A549 (cell line): Measurements from ENCODE around the gene TUBB1.

Experiments
- BCL3 ChIP-seq: fragments of >200 bp; sonication (Bioruptor Twin); formaldehyde crosslinking; IDR thresholded peaks from 3 replicates; pipeline ENCODE4 v1.6.1; 2016
- CEBPB ChIP-seq, 2 experiments: fragments of >200 bp in 1 of 2; sonication (Bioruptor Twin) in 1 of 2; formaldehyde crosslinking in 1 of 2; IDR thresholded peaks; 2 replicates each; pipeline ENCODE4 v1.6.1; 2012 to 2016
- EP300 ChIP-seq, 2 experiments: fragments of >200 bp; sonication (Bioruptor Twin); formaldehyde crosslinking; IDR thresholded peaks; 2 replicates in 1 of 2; 3 replicates in 1 of 2; pipeline ENCODE4 v1.6.1; 2016 to 2017
- ESRRA ChIP-seq: fragments of 150-350 bp; IDR thresholded peaks from 2 replicates; pipeline ENCODE4 v1.6.1; 2014; ENCODE audit warnings: mild to moderate bottlenecking, low read length, borderline replicate concordance
- MAFK ChIP-seq: fragments of 450-650 bp; IDR thresholded peaks from 2 replicates; pipeline ENCODE4 v1.6.1; 2014; ENCODE audit not compliant: partially characterized antibody
- MAX ChIP-seq: IDR thresholded peaks from 2 replicates; pipeline ENCODE4 v1.6.1; 2012
- POLR2A ChIP-seq: IDR thresholded peaks from 2 replicates; pipeline ENCODE4 v1.6.1; 2012; ENCODE audit warnings: mild to moderate bottlenecking, low read length
- POLR2AphosphoS2 ChIP-seq: conservative IDR thresholded peaks from 2 replicates; pipeline ENCODE4 v1.6.1; 2012; ENCODE audit warnings: low read length, improper control_type of control experiment, inconsistent platforms
- RAD21 ChIP-seq, 2 experiments: fragments of >200 bp in 1 of 2; sonication (Bioruptor Twin) in 1 of 2; formaldehyde crosslinking in 1 of 2; IDR thresholded peaks in 1 of 2; conservative IDR thresholded peaks in 1 of 2; 2 replicates in 1 of 2; 3 replicates in 1 of 2; pipeline ENCODE4 v1.6.1; 2012 to 2018; ENCODE audit warnings: inconsistent platforms in 1 of 2
- SMC3 ChIP-seq: fragments of >200 bp; sonication (Bioruptor Twin); formaldehyde crosslinking; IDR thresholded peaks from 3 replicates; pipeline ENCODE4 v1.6.1; 2018; ENCODE audit warnings: inconsistent platforms
- SREBF2 ChIP-seq: fragments of 450-650 bp; IDR thresholded peaks from 2 replicates; pipeline ENCODE4 v1.6.1; 2014; ENCODE audit warnings: mild to moderate bottlenecking, moderate library complexity
- ZFP36 ChIP-seq: fragments of 450-650 bp; IDR thresholded peaks from 2 replicates; pipeline ENCODE4 v1.6.1; 2014; ENCODE audit warnings: borderline replicate concordance; ENCODE audit not compliant: partially characterized antibody
- TF ChIP-seq, protein P1 (sequence below): fragments of >200 bp; sonication (Bioruptor Twin); formaldehyde crosslinking; IDR thresholded peaks from 3 replicates; pipeline ENCODE4 v1.5.1; 2016
- TF ChIP-seq, protein P2 (sequence below): fragments of 200-600 bp; sonication (generic); IDR thresholded peaks from 2 replicates; pipeline ENCODE4 v1.6.1; 2016; ENCODE audit warnings: antibody characterized with exemption, mild to moderate bottlenecking, moderate library complexity

GRCh38 chr20:59017493-59018231 lies 1.6 kb upstream of the TUBB1 start:
- TF ChIP-seq, protein P1, sequence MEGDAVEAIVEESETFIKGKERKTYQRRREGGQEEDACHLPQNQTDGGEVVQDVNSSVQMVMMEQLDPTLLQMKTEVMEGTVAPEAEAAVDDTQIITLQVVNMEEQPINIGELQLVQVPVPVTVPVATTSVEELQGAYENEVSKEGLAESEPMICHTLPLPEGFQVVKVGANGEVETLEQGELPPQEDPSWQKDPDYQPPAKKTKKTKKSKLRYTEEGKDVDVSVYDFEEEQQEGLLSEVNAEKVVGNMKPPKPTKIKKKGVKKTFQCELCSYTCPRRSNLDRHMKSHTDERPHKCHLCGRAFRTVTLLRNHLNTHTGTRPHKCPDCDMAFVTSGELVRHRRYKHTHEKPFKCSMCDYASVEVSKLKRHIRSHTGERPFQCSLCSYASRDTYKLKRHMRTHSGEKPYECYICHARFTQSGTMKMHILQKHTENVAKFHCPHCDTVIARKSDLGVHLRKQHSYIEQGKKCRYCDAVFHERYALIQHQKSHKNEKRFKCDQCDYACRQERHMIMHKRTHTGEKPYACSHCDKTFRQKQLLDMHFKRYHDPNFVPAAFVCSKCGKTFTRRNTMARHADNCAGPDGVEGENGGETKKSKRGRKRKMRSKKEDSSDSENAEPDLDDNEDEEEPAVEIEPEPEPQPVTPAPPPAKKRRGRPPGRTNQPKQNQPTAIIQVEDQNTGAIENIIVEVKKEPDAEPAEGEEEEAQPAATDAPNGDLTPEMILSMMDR: no peak
- no peak for TF ChIP-seq RAD21 (conservative IDR thresholded peaks at IDR 0.05 in 1 of 2, IDR thresholded peaks at IDR 0.05 in 1 of 2)
- TF ChIP-seq ESRRA: no peak
- no peak for TF ChIP-seq MAX
- TF ChIP-seq POLR2A: no peak
- no peak for TF ChIP-seq EP300 (IDR thresholded peaks at IDR 0.05)
- TF ChIP-seq, protein P2, sequence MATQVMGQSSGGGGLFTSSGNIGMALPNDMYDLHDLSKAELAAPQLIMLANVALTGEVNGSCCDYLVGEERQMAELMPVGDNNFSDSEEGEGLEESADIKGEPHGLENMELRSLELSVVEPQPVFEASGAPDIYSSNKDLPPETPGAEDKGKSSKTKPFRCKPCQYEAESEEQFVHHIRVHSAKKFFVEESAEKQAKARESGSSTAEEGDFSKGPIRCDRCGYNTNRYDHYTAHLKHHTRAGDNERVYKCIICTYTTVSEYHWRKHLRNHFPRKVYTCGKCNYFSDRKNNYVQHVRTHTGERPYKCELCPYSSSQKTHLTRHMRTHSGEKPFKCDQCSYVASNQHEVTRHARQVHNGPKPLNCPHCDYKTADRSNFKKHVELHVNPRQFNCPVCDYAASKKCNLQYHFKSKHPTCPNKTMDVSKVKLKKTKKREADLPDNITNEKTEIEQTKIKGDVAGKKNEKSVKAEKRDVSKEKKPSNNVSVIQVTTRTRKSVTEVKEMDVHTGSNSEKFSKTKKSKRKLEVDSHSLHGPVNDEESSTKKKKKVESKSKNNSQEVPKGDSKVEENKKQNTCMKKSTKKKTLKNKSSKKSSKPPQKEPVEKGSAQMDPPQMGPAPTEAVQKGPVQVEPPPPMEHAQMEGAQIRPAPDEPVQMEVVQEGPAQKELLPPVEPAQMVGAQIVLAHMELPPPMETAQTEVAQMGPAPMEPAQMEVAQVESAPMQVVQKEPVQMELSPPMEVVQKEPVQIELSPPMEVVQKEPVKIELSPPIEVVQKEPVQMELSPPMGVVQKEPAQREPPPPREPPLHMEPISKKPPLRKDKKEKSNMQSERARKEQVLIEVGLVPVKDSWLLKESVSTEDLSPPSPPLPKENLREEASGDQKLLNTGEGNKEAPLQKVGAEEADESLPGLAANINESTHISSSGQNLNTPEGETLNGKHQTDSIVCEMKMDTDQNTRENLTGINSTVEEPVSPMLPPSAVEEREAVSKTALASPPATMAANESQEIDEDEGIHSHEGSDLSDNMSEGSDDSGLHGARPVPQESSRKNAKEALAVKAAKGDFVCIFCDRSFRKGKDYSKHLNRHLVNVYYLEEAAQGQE: no peak
- no peak for TF ChIP-seq ZFP36
- no peak for TF ChIP-seq SREBF2
- no peak for TF ChIP-seq MAFK
- TF ChIP-seq BCL3: no peak
- no peak for TF ChIP-seq CEBPB (IDR thresholded peaks at IDR 0.05)
- no peak for TF ChIP-seq POLR2AphosphoS2
- no peak for TF ChIP-seq SMC3
